GM18505 (cell line): ENCODE results near the gene NUDT8.
"Not testable (repeated sequence)": the region's sequence is repeated elsewhere in the genome, so short reads cannot be mapped to it uniquely, and the experiment has no call there.

ENCODE experiments used
- ATAC-seq: cut with Tn5 transposase; IDR thresholded peaks from one replicate; pipeline ENCODE4 v1.9.1; 2021; ENCODE audit not compliant: unreplicated experiment
- POLR2A ChIP-seq: IDR thresholded peaks from 4 replicates; pipeline ENCODE4 v1.6.1; 2011; ENCODE audit warnings: borderline replicate concordance; ENCODE audit not compliant: insufficient read depth, insufficient read length; ENCODE audit errors: extremely low read depth

NUDT8 gene

DNA sequence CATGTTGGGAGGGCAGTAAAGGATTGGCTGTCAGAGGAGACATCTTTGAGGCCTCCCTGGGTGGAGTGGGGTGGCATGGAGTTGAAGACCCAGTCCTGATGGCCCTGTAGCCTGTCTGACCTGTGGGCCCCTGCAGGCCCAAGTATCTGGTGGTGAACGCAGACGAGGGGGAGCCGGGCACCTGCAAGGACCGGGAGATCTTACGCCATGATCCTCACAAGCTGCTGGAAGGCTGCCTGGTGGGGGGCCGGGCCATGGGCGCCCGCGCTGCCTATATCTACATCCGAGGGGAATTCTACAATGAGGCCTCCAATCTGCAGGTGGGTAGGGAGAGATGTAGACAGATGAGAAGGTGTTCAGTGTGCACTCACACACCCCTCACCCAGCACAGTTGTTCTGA is 20.4 kb downstream of the NUDT8 start:
- TF ChIP-seq POLR2A, result no peak
- no peak for ATAC-seq

- no peak for ATAC-seq
- TF ChIP-seq POLR2A, result no peak
Measured at GRCh38 chr11:67608486-67608885, 21.3 kb downstream of the NUDT8 start.

DNA sequence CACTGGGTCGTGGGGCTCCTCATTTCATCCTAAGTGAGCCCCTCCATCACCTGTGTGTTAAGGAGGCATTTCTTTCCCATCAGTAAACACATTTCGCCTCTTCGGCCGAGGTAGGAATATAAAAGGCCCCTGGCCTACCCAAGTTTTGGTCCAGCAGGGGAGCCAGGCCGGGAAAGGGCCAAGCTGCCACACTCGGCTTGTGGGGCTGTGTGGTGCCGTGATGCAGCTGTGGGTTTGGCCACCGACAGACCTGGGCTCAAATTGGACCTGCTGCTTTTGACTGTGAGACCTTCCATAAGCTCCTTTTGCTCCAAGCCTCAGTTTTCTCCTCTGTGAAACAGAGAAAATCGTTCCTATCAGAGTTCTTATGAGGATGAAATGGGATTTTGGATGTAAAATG is 22.2 kb downstream of the NUDT8 start:
- no peak for ATAC-seq
- TF ChIP-seq POLR2A, result no peak

GRCh38 chr11:67606492-67607295 is 23.0 kb downstream of the NUDT8 start, which contains the start of gene NDUFV1:
NDUFV1 (plus strand) TSS chr11:67606936; CDS start chr11:67607005, 69 bp downstream.
- peak; percentile 84 for TF ChIP-seq POLR2A
- peak; percentile 83 for ATAC-seq

GRCh38 chr11:67606093-67606491 is 23.6 kb downstream of the NUDT8 start:
- ATAC-seq, result no peak
- no peak for TF ChIP-seq POLR2A

- no peak for ATAC-seq
- TF ChIP-seq POLR2A, result no peak
Measured at GRCh38 chr11:67605231-67606011, 24.3 kb downstream of the NUDT8 start.

- TF ChIP-seq POLR2A, result no peak
- no peak for ATAC-seq
Measured at GRCh38 chr11:67604815-67605214, 24.9 kb downstream of the NUDT8 start.

DNA sequence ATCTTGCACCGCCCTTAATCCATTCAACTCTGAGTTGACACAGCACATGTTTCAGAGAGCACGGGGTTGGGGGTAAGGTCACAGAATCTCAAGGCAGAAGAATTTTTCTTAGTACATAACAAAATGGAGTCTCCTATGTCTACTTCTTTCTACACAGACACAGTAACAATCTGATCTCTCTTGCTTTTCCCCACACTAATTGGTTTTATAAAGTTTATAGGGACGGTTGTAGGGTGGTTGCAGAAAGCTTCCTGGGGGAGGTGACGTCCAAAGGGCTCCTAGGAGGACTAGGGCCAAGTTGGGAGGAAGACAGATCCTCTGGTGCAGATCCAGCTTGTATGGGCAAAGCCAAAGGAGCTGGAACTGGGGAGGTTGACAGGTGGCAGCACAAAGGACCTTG is 25.6 kb downstream of the NUDT8 start:
- ATAC-seq, result not testable (repeated sequence)

GRCh38 chr11:67601098-67601497 is 28.6 kb downstream of the NUDT8 start:
- no peak for TF ChIP-seq POLR2A
- ATAC-seq, result no peak

GRCh38 chr11:67600324-67601029 is 29.3 kb downstream of the NUDT8 start:
- TF ChIP-seq POLR2A, result peak; percentile 22
- no peak for ATAC-seq

- no peak for ATAC-seq
- no peak for TF ChIP-seq POLR2A
Measured at GRCh38 chr11:67599149-67599548, 30.6 kb downstream of the NUDT8 start.

DNA sequence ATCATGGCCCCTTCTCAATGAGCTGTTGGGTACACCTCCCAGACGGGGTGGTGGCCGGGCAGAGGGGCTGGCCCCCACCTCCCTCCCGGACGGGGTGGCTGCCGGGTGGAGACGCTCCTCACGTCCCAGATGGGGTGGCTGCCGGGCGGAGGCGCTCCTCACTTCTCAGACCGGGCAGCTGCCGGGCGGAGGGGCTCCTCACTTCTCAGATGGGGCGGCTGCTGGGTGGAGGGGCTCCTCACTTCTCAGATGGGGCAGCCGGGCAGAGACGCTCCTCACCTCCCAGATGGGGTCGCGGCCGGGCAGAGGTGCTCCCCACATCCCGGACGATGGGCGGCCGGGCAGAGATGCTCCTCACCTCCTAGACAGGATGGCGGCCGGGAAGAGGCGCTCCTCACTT is 31.8 kb downstream of the NUDT8 start:
- not testable (repeated sequence) for ATAC-seq

- ATAC-seq, result not testable (repeated sequence)
Measured at GRCh38 chr11:67597458-67597857, 32.3 kb downstream of the NUDT8 start.
